ENCODE data around the gene ATG13. TPM values are rescaled to one million over a fixed set of nuclear protein-coding genes. Genes with fewer than 3 reads are reported as not detected.

The ATG13 gene
- total RNA-seq, 2 donors from 2014 or later, result 96.4 to 130 TPM

- no peaks in the 10 kb centered on the region for H3K9me3 Mint-ChIP-seq
- H3K36me3 Mint-ChIP-seq (ENCODE audit: low read depth), result peaks cover 78% of the 10 kb centered on the region
- Histone ChIP-seq H3K4me3 (ENCODE audit: low read length) (no peak overlapping the region), H3K4me1 (ENCODE audit: control insufficient read depth, insufficient read depth, low read length) (peaks cover 13% of the 10 kb centered on the region), H3K36me3 (ENCODE audit: control insufficient read depth, insufficient read depth, low read length) (peaks cover 69% of the 10 kb centered on the region), H3K27me3 (ENCODE audit: control insufficient read depth, insufficient read depth, low read length, poor library complexity, severe bottlenecking) (no peaks in the 10 kb centered on the region), H3K9me3 (ENCODE audit: control insufficient read depth, low read length) (no peaks in the 10 kb centered on the region), H3K9ac (ENCODE audit: extremely low read depth, low read length, poor library complexity, severe bottlenecking) (no peak overlapping the region), H3K27ac (ENCODE audit: low read depth, low read length) (peak overlapping the region; percentile 50)
- no peaks in the 10 kb centered on the region for H3K27me3 Mint-ChIP-seq (ENCODE audit: insufficient read depth)
- DNase-seq, result peak; percentile 66
- peaks cover 20% of the 10 kb centered on the region for H3K4me1 Mint-ChIP-seq
- peak overlapping the region; percentile 77 for H3K27ac Mint-ChIP-seq
- no peak overlapping the region for H3K4me3 Mint-ChIP-seq
- TF ChIP-seq CTCF (conservative IDR thresholded peaks at IDR 0.05), result no peak
- 40 to 63% methylated on average over 4 to 6 of the region's 6 CpGs for WGBS, 2 experiments (ENCODE audit: insufficient coverage in 1 of 2, insufficient read length in 1 of 2)
These were observed 47.3 kb downstream of the ATG13 start for GRCh38 chr11:46664612-46665011.

- WGBS, 2 experiments (ENCODE audit: insufficient coverage in 1 of 2, insufficient read length in 1 of 2), result 100% methylated on average over 1 of the region's 1 CpG
These were observed 48.0 kb downstream of the ATG13 start for GRCh38 chr11:46665356-46665755.

GRCh38 chr11:46666516-46666915 lies 49.2 kb downstream of the ATG13 start:
- H3K27me3 Mint-ChIP-seq (ENCODE audit: insufficient read depth), result no peaks in the 10 kb centered on the region
- DNase-seq, result no peak
- Histone ChIP-seq H3K4me3 (ENCODE audit: low read length) (no peak overlapping the region), H3K4me1 (ENCODE audit: control insufficient read depth, insufficient read depth, low read length) (peaks cover 13% of the 10 kb centered on the region), H3K36me3 (ENCODE audit: control insufficient read depth, insufficient read depth, low read length) (peaks cover 77% of the 10 kb centered on the region), H3K9ac (ENCODE audit: extremely low read depth, low read length, poor library complexity, severe bottlenecking) (no peak overlapping the region), H3K27me3 (ENCODE audit: control insufficient read depth, insufficient read depth, low read length, poor library complexity, severe bottlenecking) (no peaks in the 10 kb centered on the region), H3K27ac (ENCODE audit: low read depth, low read length) (no peak overlapping the region), H3K9me3 (ENCODE audit: control insufficient read depth, low read length) (no peaks in the 10 kb centered on the region)
- no peaks in the 10 kb centered on the region for H3K9me3 Mint-ChIP-seq
- peaks cover 77% of the 10 kb centered on the region for H3K36me3 Mint-ChIP-seq (ENCODE audit: low read depth)
- H3K27ac Mint-ChIP-seq, result no peak overlapping the region
- no peak overlapping the region for H3K4me3 Mint-ChIP-seq
- no peak for TF ChIP-seq CTCF (conservative IDR thresholded peaks at IDR 0.05)
- H3K4me1 Mint-ChIP-seq, result peaks cover 20% of the 10 kb centered on the region
- WGBS, 2 experiments (ENCODE audit: insufficient coverage in 1 of 2, insufficient read length in 1 of 2), result 80 to 93% methylated on average over 4 to 5 of the region's 5 CpGs

More at GRCh38 chr11:46665356-46665755, 48.0 kb downstream of the ATG13 start:
- Histone ChIP-seq H3K4me1 (ENCODE audit: control insufficient read depth, insufficient read depth, low read length) (peaks cover 13% of the 10 kb centered on the region), H3K27me3 (ENCODE audit: control insufficient read depth, insufficient read depth, low read length, poor library complexity, severe bottlenecking) (no peaks in the 10 kb centered on the region), H3K9ac (ENCODE audit: extremely low read depth, low read length, poor library complexity, severe bottlenecking) (no peak overlapping the region), H3K9me3 (ENCODE audit: control insufficient read depth, low read length) (no peaks in the 10 kb centered on the region), H3K36me3 (ENCODE audit: control insufficient read depth, insufficient read depth, low read length) (peaks cover 71% of the 10 kb centered on the region), H3K4me3 (ENCODE audit: low read length) (no peak overlapping the region), H3K27ac (ENCODE audit: low read depth, low read length) (no peak overlapping the region)
- H3K4me1 Mint-ChIP-seq, result peaks cover 20% of the 10 kb centered on the region
- H3K36me3 Mint-ChIP-seq (ENCODE audit: low read depth), result peaks cover 76% of the 10 kb centered on the region
- H3K27ac Mint-ChIP-seq, result peak overlapping the region; percentile 77
- no peak overlapping the region for H3K4me3 Mint-ChIP-seq
- no peaks in the 10 kb centered on the region for H3K9me3 Mint-ChIP-seq
- TF ChIP-seq CTCF (conservative IDR thresholded peaks at IDR 0.05), result no peak
- no peak for DNase-seq
- no peaks in the 10 kb centered on the region for H3K27me3 Mint-ChIP-seq (ENCODE audit: insufficient read depth)

Data from endodermal cell (in vitro differentiated cells).